ENCODE results near the gene C19orf12.

- TF ChIP-seq CTCF (IDR thresholded peaks at IDR 0.05) (no peak), POLR2A (IDR thresholded peaks at IDR 0.05) (no peak)
Measured at GRCh38 chr19:29681422-29682235, 33.4 kb downstream of the C19orf12 start.

Measured in adrenal gland (tissue), 5 donors.